SW 1271 (cell line): Measurements from ENCODE around the gene BTBD9.

ENCODE experiments used
- DNase-seq, 2 experiments: peaks; one replicate each; lab custom pipeline; 2025; lab: John Stamatoyannopoulos, UW

Gene BTBD9

DNA sequence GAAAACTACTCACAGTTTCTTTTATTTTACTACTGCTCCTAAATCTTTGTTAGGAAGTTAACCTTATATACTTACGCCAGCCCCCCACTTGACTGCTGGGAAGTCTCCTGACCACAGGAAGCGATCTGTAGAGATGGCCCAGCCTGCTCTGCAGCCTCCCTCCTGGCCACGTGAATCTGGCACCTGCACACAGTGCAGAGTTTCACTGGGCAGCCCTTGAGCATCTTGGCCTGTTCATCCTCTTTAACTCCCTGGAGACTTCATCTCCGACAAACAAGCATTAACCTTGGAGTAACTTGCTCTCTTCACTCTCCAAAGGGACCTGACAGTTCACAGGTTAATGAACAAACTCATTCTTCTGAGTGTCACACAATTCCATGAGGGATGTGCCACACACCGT lies 294.1 kb downstream of the BTBD9 start:
- DNase-seq: no peak

DNA sequence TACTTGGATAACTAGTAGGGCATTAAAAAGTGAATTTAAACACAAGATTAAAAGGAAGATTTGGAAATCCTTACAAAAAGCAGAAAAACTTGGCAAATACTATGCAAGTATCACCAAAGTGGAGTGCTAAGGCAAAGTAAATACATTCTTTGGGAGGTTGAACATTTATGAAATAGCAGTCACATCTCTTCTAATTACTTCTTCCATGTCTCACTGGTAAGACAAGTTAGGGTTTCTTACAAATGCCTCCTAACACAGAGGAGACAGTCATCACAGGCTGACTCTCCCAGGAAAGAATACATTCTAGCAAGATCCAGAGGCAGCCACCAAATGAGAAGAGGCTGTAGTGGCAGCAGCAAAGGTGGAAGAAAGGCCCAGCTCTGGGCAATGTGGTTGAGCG lies 298.2 kb downstream of the BTBD9 start:
- no peak for DNase-seq

DNA sequence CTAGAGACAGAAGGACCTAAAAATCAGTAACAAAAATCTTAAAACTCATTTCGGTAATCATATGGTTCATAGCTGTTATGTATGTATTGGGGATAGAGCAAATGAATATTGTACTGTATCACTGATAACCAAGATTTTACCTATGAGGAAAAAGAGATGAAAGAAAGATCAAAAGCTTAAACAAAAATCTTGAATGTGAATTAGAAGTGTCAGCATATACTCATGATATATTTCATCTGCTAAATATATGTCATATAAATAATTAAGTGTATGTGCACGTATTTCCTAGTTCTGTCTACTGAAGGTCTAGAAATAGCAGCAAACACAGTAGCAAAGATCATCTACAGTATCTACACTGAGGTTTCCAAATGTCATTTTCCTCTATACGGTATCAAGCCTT lies 299.8 kb downstream of the BTBD9 start:
- no peak for DNase-seq

DNA sequence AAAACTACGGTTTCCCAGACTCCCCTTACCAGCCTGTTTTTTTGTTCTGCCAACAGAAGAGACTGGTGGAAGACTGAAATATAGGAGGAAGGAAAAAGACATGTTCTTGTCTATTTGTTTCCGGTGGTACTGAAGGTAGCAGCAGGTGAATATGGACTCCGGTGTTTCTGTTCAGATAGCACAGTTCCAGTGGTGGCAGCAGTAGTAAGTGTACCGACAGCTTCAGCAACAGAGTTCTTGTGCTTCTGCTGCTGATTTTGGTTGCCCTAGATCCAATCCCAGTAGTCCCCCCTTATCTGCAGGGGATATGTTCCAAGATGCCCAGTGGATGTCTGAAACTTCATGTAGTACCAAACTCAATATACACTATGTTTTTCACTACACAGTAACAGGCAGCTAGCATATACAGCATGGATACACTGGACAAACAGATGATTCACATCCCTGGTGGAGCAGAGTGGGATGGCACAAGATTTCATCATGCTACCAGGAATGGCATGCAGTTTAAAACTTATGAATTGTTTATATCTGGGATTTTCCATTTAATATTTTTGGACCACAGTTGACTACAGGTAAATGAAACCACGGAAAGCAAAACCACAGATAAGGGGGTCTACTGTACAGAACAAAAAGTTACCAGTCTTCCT lies 301.8 kb downstream of the BTBD9 start:
- DNase-seq: peak in 1 of 2 experiments; percentile 26

DNA sequence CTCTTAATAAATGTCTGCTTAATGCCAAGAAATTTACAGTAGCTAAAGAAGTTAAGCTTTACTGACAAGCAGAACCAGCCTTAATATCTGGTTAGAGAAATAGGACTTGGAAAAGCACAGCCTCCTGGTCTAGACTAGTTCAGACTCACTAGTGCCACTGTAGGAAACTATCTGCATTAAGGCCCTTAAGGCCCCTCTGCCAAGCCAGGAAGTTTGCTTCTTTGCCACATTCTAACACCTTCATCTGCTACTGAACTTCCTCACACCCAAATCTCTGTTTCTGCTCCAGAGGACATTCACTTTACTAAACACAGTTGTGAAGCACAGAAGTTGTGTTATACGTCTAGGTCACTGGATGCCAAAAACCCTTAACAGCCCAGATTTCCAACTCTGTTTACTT lies 302.8 kb downstream of the BTBD9 start:
- DNase-seq: no peak

DNA sequence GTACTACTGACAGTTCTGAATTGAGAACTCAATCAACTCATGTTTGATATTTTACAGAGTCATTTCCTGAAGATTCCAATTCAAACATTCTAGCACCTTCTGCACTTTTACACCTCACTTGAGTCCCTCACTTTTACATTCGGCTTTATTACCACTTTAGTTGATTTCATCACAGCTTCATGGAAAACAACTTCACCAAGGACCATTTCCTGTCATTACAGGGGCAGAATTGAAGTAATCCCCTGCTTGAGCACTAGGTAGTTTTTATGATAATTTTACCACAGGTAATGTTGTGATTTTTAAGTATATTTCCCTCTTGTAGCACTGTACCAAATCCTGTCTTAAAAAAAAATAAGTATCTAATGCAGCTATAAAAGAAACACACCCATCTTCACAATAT lies 312.9 kb downstream of the BTBD9 start:
- DNase-seq: no peak

DNA sequence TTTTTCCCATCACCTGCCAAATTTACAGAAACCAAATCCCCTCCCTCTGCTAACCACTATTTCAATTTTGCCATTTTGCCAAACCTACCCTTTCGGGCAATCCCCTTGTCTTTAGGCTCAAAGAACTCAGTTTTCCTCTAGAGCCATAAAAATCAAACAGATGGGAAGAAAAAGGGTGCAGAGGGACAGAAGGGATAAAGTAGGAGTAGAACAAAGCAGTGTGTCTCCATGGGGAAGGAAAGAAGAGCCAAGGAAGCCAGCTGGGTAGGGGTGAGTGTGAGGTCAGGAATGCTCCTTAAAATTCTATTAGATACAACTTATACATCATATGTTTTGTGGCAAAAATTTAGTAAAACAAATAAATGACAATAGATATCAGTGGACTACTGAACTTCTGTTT lies 316.5 kb downstream of the BTBD9 start:
- no peak for DNase-seq

DNA sequence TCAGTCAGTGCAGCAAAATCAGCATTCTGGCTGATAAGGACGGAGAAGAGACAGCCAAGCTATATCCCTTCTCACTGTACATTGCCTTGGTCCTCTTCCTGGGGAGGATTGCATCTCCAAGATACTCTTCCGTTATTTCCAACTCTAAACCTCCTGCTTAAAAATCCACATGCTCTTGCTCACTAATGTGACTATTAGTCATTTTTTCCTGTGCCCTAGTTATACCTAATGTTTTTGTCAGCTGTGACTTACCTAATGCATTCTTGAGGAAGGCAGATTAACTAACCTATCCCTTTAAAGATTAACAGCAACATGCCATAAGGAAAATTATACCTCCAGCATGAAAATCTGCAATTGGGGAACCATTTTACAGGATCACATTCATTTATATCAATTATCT lies 317.6 kb downstream of the BTBD9 start:
- no peak for DNase-seq

DNA sequence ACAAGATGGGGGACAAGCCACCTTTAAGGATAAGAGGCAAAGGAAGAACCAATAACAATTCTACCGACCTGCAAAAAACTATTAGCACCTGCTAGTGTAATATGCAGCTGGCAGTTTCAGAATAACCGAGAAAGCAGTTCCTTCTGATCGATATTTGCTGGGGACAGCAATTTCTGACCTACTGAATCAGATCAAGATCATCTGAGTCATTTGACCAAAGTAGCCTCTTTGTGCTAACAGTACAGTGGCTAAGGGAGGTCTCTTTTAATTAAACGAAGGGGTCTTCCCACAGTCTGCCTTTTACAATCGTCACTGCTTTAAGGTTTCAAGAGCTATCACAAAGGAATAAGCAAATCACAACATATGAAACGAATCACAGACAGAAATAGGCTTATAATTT lies 318.9 kb downstream of the BTBD9 start:
- no peak for DNase-seq

DNA sequence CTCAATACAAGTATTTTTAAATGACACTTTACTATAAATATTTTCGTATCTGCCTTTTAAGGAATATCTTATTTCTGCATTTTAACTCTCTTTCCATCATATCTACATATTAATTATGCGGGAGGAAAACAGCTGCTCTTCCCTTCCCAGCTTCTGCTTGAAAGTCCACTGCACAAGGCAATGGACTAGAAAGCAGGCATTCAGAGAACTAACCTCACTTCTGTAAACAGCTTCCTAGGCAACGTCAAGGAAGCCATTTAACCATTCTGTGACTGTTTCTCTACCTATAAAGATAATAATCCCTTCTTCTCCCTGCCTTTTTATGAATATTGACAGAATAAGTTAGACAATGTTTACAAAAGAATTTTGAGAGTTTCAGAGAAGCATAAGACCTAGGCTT lies 319.4 kb downstream of the BTBD9 start:
- no peak for DNase-seq

DNA sequence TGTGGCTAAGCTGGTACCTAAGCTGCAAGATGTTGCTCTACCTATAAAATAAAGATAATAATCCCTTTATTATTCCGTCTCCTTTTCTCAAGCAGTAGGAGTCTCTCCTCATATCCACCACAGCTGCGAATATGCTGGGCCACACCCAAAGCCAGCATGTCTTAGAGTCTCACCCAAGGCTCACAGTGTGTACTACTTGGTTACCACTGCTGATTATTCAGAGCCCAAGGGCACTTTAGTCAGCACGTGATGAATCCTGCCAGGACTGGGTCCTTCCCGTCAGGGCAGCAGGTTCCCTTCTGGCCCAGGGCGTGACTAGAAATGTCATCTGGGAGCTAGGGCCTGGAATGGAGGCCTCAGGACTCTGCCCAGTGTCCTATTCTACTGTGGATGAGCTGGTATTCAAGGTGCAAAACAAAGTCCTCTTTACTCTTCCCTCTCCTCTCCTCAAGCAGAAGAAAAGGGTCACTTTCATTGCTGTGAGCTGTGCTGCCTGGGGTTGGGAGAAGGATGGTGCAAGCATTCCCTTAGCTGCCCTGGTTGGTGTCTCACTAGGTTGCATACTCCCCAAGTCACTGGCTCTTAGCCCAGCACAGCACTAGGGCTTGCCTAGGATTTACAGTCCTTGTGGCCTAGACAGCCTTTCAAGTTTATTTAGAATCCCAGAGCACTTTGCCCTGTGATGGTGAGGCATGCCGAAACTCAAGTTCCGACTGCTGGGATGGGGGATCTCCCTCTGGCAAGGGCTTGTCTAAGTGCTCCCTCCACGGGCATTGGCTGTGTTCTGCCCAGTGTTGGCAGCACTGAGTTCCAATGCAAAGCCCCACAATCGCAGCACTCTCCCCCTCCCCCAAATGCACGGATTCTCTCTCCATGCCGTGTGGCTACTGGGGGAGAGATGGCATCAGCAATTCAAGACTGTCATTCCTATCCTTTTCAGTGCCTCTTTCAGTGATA lies 320.2 kb downstream of the BTBD9 start:
- no peak for DNase-seq

DNA sequence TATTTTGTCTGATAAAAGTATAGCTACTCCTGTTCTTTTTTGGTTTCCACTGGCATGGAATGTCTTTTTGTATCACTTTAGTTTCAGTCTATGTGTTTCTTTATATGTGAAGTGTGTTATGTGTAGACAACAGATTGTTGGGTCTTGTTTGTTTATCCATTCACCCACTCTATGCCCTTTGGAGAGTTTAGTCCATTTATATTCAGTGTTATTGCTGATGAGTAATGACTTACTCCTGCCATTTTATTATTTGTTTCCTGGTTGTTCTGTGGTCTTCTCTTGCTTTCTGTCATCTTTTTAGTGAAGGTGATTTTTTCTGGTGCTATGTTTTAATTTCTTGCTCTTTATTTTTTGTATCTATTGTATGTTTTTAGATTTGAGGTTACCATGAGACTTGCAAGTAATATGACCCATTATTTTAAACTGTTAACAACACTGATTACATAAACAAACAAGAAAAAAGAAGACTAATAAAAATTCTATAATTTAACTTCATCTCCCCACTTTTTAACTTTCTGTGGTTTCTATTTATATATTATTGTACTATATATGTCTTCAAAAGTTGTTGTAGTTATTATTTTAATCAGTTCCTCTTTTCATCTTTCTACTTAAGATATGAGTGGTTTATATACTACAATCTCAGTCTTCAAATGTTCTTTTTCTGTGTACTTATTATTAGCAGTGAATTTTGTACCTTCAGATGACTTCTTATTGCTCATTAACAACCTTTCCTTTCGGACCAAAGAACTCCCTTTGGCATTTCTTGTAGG lies 323.4 kb downstream of the BTBD9 start:
- DNase-seq: no peak

DNA sequence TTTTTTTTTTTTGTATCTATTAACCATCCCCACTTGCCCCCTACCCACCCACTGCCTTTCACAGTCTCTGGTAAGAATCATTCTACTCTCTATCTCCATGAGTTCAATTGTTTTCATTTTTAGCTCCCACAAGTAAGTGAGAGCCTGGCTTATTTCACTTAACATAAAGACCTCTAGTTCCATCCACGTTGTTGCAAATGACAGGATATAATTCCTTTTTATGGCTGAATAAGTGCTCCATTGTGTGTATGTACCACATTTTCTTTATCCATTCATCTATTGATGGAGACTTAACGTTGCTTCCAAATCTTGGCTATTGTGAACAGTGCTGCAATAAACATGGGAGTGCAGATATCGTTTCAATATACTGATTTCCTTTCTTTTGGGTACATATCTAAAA lies 328.5 kb downstream of the BTBD9 start:
- DNase-seq: no peak

DNA sequence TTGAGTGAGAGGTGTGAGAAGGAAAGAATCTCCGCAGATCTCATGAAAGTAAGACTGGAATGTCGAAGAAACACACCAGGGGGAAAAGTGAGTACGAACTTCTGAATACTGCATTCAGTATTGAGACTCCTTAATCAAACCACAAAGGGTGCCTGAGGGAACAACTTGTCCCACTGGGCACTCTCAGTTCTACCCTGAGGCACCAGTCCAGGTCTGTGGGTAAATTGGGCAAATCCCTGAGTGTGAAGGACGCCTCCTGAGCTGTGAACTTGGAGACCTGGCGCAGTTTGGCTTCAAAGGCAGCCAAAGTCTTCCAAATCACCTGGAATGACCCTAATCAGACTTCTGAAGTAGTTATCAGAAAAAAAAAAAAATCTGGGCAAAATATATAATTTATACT lies 329.7 kb downstream of the BTBD9 start:
- DNase-seq: no peak

DNA sequence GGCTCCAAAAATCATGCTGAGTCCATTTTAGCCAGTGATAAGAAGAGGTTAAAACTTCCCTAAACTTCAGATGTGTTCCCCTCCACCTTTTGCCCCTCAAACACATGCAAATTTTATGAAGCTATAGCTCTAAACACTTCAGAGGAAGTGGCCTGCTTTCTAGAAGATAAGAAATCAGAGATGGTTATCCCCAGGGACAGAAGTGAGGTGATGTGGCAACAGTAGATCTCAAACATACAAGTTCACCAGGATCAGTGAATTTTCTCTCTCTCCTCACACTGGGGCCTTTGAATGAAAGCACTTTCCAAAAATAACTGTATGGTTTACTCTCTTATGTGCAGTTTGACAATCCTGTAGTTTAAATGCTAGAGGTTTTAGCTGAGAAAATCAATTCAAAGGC lies 332.0 kb downstream of the BTBD9 start:
- DNase-seq: no peak

DNA sequence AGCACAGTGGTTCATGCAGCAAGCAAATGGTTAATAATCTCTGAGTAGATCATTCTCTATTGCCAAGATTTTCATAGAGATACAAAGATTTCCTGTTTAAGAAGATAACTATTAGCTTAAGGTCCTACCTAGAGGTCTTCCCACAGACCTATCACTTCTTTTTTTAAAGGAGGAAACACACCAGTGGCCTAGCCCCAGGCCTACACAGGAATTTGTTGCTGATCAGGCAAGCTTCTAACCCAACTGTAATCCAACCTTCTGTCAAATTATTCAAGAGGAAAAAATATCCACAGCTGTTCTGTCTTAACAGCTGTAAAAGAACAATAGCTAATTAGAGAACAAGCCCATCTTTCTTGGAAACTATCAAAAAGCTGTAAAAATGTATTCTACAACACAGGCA lies 332.8 kb downstream of the BTBD9 start:
- DNase-seq: no peak

DNA sequence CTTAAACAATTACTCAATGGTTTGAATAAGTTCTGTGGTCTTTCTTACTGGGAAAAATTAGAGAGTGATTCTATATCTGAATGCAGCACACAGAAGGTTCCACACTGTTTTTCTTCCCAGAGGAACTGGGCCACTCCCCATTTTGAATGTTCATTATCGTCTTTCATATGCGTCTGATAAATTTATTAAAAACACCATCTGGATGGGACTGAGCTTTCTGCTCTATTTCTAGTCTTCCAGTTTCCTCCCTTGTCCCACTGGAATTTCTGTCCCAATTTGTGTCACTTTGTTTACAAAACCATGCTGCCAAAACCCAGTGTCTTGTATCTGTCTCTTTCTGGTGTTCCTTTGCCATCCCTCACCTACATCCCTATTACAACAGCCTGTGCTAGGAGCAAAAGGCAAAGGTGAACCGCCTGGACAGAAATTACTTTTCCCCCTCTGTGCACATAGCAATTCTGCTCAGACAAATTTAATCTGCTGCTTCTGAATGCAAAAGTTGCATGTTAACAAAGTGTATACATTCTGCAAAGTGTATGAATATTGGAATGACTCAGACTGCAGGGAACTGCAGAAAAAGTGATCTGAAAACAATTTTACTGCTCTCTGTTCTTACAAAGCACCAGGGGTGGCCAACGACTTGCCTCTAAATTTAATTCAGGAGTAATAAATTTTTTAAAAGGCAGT lies 333.6 kb downstream of the BTBD9 start:
- no peak for DNase-seq

DNA sequence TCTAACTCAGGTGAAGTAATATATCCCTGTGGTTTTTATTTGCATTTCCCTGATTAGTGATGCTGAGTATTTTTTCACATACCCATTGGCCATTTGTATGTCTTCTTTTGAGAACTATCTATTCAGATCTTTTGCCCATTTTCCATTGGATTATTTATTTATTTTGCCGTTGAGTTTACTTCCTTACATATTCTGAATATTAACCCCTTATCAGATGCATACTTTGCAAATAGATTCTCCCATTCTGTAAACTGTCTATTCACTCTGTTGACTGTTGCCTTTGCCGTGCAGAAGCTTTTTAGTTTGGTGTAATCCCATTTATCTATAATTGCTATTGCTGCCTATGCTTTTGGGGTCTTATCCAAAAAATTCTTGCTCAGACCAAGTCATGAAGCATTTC lies 336.9 kb downstream of the BTBD9 start:
- DNase-seq: no peak

DNA sequence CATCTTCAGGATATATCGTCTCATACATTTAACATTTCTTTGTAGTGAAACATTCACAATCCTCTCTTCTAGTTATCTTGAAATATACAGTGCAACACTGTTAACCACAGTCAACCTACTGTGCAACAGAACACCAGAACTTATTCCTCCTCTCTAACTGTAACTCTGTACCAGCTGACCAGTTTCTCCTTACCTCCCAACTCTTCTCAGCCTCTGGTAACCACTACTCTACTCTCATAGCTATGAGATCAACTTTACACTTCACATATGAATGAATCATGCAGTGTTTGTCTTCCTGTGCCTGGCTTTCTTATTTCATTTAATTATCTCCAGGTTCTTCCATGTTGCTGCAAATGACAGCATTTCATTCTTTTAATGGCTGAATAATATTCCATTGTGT lies 337.6 kb downstream of the BTBD9 start:
- no peak for DNase-seq

DNA sequence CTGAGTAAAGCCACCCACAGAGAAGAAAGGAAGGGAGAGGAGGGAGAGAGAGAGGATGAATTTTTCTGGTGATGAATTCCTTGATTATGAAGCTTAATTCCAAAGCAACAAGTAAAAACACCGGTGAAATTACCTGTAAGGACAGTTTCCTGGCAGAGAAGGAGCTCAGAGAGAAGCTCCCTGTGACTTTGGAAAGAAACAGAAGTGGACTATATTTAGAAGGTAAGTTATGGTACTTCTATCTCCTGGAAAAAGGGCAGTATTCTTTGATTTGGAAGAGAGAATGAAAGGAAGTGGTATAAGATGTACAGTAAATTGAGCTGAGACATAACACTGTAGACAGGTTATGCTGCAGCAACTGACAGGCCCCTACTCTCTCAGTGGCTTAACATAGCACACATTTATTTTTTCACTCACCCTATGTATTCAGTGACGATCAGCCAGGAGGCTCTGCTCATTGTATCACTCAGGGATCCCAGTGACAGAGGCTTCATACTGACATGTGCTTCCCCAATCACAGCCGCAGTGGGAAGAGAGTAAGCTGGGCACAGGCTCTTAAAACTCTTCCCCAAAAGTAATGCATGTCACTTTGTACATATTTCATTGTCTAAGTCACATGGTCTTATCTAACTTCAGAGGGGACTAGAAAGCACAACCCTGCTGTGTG lies 349.5 kb downstream of the BTBD9 start:
- no peak for DNase-seq

DNA sequence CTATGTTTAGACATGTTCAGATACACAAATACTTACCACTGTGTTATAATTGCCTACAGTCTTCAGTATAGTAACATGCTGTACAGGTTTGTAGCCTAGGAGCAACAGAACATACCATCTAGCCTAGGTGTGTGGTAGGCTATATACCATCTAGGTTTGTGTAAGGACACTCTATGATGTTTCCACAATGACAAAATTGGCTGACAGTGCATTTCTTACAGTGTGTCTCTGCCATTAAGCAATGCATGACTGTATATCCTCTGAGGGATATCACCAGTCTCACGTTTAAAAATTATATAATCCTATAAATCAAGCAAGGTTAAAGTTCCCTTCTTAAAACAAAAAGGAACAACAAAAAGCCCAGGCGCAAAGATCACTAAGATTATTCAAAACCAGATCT lies 352.2 kb downstream of the BTBD9 start:
- DNase-seq: no peak
